ENCODE results near the gene CABCOCO1. TPM values are rescaled to one million over a fixed set of nuclear protein-coding genes. Genes with fewer than 3 reads are reported as not detected.

CABCOCO1 gene
- total and polyA plus RNA-seq, 2 of the 13 experiments (the other 11 are each of a cell fraction or from before 2014, with no cell fraction given) = not detected

GRCh38 chr10:61684894-61685507, 22.3 kb downstream of the CABCOCO1 start:
- no peaks in the 10 kb centered on the region for H3K79me2 ChIP-seq (ENCODE audit: insufficient read depth, low read length)
- ChIA-PET CTCF (ENCODE audit: low intra/inter-chr PET ratio, low total read pairs) (no interaction called here), POLR2A (no interaction called here)
- H3K27me3 ChIP-seq (ENCODE audit: control insufficient read depth in 1 of 2, insufficient read depth in 2 of 2, low read length in 2 of 2) = no peaks in the 10 kb centered on the region; a peak in 1 of 5 replicates
- no peak for FAIRE-seq
- TF ChIP-seq HMG20B (CRISPR knock-in tag; conservative IDR thresholded peaks at IDR 0.05) (no peak), TCF7 (IDR thresholded peaks at IDR 0.05; ENCODE audit: low read depth) (no peak), MXD4 (CRISPR knock-in tag; IDR thresholded peaks at IDR 0.05) (no peak), FOXA3 (CRISPR knock-in tag; IDR thresholded peaks at IDR 0.05) (no peak), RAD21 (CRISPR knock-in tag; IDR thresholded peaks at IDR 0.05) (no peak), YEATS2 (CRISPR knock-in tag; IDR thresholded peaks at IDR 0.05; ENCODE audit: borderline replicate concordance) (no peak), ZFYVE20 (CRISPR knock-in tag; IDR thresholded peaks at IDR 0.05; ENCODE audit: borderline replicate concordance, low read depth) (no peak), ZNF280B (CRISPR knock-in tag; IDR thresholded peaks at IDR 0.05; ENCODE audit: borderline replicate concordance) (no peak), ZBTB2 (CRISPR knock-in tag; IDR thresholded peaks at IDR 0.05; ENCODE audit: low read depth) (no peak), PCBP1 (IDR thresholded peaks at IDR 0.05; ENCODE audit: borderline replicate concordance, low read depth, low read length) (no peak), PTBP1 (IDR thresholded peaks at IDR 0.05; ENCODE audit: low read depth, low read length, poor library complexity, severe bottlenecking) (no peak), STAT6 (CRISPR knock-in tag; IDR thresholded peaks at IDR 0.05; ENCODE audit: borderline replicate concordance) (no peak), ZNF558 (CRISPR knock-in tag; IDR thresholded peaks at IDR 0.05; ENCODE audit: borderline replicate concordance) (no peak), ZNF350 (CRISPR knock-in tag; IDR thresholded peaks at IDR 0.05; ENCODE audit: borderline replicate concordance, low read depth) (no peak), CENPT (CRISPR knock-in tag; IDR thresholded peaks at IDR 0.05; ENCODE audit: low read depth) (no peak)
- no TSS peak for BruUV-seq (replicated peaks)
- no peaks in the 10 kb centered on the region for H3K9me3 ChIP-seq (ENCODE audit: low read length)
- no peak overlapping the region for H3K4me3 ChIP-seq (replicated peaks in 1 of 3; ENCODE audit: insufficient read depth in 1 of 3, low read depth in 2 of 3, low read length in 3 of 3)
- 29% methylated on average over 3 of the region's 3 CpGs for WGBS (ENCODE audit: low lambda C conversion rate)
- no peaks in the 10 kb centered on the region for H4K20me1 ChIP-seq (ENCODE audit: insufficient read depth, low read length)
- H3K27ac ChIP-seq (ENCODE audit: extremely low read length, insufficient read depth, low read length) = no peak overlapping the region
- in situ Hi-C loops (cut with HindIII; ENCODE audit: extremely low pct_ligation_motif_present, low pct_unique_long_range_greater_than_20kb) = no loop called here
- intact Hi-C loops (cut with micrococcal nuclease; ENCODE audit: unreplicated experiment) = no loop called here
- H3K4me2 ChIP-seq (ENCODE audit: low read depth, low read length) = no peak overlapping the region
- H3K4me1 ChIP-seq (ENCODE audit: insufficient read depth, low read length) = no peaks in the 10 kb centered on the region
- H2AFZ ChIP-seq (ENCODE audit: low read length) = no peak overlapping the region
- ATAC-seq = no peak
- H3K9ac ChIP-seq (ENCODE audit: insufficient read depth, low read depth, low read length) = no peak overlapping the region
- no peaks in the 10 kb centered on the region for H3K36me3 ChIP-seq (replicated peaks in 1 of 2; ENCODE audit: control insufficient read depth in 1 of 2, insufficient read depth in 2 of 2, low read length in 2 of 2)
- DNase-seq (ENCODE audit: low spot score) = no peak

Measured in HepG2 (cell line).